Measurements from ENCODE around the gene XRCC4.

XRCC4 gene

DNA sequence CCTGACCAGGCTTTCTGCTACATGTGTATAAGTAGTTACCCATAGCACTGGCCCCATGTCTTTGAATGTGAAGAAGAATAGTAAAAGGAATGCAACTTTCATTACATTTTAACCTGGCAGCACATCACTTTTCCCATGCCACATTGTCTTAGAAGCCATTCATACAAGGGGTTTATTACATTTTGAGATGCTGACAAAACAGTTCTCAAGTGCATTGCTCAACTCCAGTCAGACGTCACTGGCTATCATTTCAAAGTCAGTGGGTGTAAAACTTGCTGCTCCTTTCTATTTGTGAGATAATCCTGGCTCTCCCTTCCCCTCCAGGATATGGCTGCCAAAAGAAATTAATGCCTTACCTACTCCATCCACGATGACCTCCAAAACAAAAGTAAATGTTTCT lies 297.2 kb downstream of the XRCC4 start:
- in situ Hi-C loops (cut with HindIII; ENCODE audit: low sequenced_read_pairs), result no loop called here

DNA sequence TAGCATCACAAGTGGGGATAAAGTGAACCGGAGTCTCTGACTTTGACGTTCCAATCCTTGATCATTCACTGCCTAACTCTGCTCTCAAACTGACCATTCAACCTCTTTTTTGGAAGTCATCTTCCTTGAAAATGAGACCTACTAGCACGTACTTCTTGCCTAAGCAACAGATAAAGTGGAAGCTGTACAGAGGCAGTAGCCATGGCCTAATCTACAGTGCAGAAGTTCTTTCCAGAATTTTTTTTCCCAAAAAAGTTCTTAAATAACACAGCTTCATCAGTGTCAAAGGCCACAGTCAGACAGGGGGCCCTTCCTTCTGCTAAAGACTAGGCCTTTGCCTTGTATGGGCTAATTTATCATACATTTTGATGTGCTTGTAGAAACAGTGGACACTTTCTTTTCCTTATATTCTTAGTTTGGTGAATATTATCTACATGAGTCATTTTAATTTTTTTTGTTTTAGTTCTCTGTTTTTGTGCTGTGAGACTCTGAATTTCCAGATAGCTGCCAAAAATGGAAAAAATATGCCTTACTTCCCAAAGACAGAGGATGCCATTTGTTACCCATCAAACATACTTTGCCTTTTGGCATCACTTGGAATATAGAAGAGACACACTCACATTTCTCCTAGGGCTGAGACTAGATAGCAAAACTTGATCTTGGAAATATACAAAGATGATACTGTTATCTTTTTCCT lies 297.9 kb downstream of the XRCC4 start:
- in situ Hi-C loops (cut with HindIII; ENCODE audit: low sequenced_read_pairs), result no loop called here

DNA sequence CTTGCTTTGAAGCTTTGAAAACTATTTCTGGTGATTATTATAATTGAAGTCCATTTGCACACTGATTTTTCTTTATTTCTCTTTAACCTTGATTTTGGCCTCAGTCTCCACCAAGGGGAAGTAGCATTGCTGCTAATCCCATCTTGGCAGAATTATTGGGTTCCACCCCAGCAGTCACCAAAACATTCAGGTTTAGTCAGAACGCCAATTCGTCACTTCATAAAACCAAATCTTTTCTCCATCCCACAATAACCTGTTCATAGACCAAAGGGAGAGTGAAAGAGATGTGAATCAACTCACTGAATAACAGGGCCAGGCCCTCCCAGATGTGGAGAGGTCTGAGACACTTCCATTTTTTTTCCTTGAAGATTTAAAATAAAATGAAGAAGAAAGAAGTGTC lies 299.1 kb downstream of the XRCC4 start:
- in situ Hi-C loops (cut with HindIII; ENCODE audit: low sequenced_read_pairs), result no loop called here

DNA sequence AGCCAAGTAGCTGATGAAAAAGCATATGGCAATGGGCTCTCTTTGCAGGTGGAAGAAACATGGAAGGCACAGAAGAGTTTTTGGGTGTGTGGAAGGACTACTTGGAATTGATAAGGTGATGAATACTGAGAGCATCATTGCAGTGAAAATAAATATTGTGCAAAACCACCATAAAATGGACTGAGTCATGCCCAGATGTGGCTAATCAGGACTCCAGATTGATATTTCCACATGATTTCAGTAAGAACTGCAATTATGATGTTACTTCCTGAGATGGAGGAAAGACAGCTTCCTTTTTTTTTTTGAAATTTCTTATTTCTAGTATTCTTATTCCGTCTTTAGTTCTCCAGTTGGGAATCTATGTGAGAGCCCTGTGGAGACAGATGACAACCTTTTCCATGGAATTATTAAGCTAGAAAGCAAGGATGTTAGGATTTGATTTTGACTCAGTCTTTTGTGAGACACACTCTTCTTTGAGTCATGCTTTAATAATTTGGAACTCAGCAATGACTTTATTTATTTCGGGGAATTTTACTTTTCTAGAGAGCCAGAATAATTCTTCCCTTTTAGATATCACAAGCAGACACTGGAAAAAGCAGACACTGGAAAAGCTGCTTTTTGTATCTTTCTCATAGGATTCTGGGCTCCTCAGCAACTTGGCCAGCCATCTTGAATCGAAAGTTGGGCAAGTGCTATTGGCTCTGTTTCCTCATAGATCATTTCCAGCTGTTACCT lies 300.0 kb downstream of the XRCC4 start:
- in situ Hi-C loops (cut with HindIII; ENCODE audit: low sequenced_read_pairs), result no loop called here

DNA sequence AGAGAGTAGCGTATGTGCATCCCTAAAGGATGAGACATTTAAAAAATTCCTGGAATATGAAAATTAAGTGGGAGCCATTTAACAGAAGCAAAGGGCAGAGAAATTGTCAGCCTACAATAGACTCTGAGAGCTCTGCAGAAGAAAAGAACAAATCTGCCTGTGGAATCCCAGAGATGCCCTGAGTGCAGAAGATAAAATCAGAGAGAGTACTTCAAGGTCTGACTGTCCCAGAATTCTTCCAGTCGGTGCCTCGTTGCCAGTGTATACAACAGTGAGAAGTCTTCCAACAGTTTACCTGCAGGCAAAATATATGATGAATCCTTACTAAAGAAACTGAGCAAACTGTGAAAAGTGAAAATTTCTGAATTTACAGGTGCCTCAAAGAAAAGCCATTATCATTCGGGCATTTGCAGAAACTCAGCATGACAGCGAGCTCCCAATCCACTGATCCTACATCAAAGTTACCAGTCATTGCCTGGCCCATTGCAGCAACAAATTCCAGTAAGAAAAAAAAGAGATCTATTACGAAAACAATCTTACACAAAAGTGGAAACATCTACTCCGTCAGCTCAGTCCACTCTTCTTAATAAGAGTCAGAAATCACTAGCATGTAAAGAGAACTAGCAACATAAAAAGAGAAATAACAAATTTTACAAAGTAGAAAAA lies 301.4 kb downstream of the XRCC4 start:
- in situ Hi-C loops (cut with HindIII; ENCODE audit: low sequenced_read_pairs), result no loop called here

DNA sequence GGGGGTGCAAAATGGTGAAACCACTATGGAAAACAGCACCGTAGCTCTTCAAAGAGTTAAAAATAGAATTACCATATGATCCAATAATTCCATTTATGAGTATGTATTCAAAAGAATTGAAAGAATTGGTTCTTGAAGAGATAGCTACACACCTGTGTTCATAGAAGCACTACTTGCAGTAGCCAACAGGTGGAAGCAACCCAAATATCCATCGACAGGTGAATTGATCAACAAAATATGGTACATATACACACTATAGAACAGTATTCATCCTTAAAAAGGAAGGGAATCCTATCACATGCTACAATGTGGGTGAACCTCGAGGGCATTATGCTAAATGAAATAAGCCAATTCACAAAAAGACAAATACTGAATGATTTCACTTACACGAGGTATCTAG lies 308.5 kb downstream of the XRCC4 start:
- in situ Hi-C loops (cut with HindIII; ENCODE audit: low sequenced_read_pairs), result no loop called here

DNA sequence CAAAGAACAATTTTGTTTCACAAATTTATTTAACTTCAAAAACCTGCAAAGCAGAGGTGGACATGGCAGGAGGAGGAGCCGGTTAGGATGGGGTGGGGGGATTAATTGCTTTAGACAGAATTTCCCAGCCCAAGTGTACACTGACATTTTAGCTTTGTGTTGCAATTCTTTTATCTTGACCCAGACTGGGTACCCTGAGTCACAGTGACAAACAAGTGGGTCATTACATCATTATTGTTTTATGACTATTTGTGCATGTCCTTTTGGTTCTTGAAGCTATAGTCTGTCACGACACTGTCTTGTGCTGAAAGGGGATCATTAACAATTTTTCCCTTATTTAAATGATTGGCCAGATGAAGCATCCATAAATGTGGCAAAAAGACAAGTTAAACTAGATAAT lies 309.7 kb downstream of the XRCC4 start:
- in situ Hi-C loops (cut with HindIII; ENCODE audit: low sequenced_read_pairs), result no loop called here

DNA sequence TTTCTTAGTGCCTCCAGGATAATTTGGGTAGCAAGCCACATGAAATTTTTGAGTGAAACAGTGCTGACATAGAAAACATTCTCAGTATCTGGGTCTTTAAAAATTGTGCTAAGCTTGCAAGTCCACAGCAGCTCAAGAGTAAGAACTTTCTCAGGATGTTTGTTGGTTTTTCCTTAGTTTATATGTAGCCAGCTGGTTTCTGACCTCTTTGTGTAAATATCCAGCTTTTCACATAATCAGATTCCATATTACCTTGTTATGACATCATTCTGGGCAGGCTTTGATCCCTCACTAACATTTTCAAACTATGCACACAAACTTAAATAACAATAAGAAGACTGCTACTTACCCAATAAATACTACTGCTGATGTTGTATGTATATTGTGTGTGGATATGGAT lies 311.3 kb downstream of the XRCC4 start:
- in situ Hi-C loops (cut with HindIII; ENCODE audit: low sequenced_read_pairs), result no loop called here

DNA sequence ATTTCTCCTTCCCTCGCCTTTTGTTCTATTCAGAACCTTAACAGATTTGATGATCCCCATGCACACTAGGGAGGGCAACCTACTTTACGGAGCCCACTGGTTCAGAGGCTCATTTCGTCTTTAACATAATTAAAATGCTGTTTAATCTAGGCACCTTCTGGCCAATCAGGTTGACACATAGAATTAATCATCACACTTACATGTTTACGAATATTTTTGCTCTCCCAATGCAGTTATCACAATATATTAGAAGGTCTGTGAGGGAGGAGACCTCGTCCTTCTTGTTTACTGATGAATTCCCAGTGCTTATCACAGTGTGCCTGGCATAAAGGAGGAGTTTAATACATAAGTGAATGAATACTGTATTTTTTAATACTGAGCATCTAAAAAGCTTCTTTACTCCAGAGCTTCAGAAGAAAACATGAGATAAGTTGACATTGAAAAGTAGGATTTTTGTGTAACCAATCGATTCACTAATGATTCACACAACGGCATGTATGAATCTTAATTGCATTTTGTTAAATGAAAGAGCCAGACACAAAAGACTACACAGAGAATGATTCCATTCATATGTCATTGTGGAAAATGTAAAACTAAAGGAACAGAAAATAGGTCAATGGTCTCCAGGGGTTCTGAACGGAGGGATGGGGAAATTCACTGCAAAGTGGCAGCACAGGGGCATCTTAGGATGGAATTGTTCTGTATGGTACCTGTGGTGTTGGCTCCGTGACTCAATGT lies 315.6 kb downstream of the XRCC4 start:
- in situ Hi-C loops (cut with HindIII; ENCODE audit: low sequenced_read_pairs), result no loop called here

DNA sequence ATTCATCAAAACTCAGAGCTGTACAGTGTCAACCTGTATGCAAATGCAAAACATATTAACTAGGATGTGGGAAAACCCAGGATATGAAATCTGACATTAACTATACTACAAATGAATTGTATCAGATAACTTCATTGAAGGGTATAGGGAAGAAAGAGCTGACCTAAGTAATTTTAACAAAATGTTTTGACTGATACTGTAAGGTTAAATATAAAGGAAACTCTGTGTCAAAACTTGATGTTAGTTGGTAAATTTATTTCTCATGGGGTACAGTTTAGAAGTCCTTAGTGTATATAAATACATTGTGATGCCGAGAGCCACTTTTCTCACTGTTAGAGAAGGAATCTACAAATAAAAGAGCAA lies 316.1 kb downstream of the XRCC4 start:
- in situ Hi-C loops (cut with HindIII; ENCODE audit: low sequenced_read_pairs), result no loop called here

DNA sequence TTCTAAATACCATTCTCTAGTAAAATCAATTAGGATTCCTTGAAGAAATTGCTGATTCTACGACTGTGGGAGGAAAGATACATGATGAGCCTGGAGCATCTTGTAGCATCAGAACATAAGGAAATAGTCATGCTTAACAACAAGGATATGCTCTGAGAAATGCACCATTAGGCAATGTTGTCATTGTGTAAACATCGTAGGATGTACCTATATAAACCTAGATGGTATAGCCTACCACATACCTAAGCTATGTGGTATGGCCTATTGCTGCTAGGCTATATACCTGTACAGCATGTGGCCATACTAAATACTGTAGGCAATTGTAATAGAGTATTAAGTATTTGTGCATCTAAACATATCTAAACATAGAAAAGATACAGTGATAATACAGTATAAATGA lies 316.8 kb downstream of the XRCC4 start:
- in situ Hi-C loops (cut with HindIII; ENCODE audit: low sequenced_read_pairs), result no loop called here

DNA sequence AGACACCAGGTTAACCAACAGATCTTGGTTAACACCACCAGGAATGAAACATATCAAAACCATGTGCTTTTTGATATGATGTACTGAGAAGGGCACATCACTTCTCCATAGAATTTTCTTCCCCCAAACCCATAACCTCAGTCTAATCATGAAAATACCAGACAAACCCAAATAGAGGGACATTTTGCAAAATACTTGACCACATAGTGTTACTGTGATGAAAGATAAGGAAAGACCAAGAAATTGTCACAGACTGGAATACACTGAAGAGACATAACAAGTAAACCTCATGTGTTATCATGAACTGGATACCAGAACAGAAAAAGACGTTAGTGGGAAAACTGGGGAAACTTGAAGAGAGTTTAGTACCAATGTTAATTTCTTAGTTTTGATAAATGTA lies 319.3 kb downstream of the XRCC4 start:
- in situ Hi-C loops (cut with HindIII; ENCODE audit: low sequenced_read_pairs), result no loop called here

DNA sequence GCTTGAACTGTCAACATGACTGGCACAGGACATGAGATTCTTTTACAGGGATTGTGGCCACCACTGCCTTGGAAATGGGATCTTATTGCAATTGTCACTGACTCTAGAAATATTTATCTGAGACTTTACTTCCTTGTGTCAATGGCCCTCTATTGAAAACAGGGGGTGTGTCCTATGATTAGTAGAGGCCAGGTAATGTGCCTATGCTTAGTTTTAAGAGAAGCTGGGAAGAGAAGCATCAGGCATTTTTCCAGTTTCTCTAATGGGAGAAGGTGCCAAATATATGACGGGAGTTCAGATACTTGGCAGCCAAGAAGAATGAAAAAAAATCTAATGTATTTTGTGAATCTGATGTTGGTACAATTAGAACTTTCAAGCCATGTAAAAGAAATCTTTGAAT lies 320.3 kb downstream of the XRCC4 start:
- in situ Hi-C loops (cut with HindIII; ENCODE audit: low sequenced_read_pairs), result no loop called here

DNA sequence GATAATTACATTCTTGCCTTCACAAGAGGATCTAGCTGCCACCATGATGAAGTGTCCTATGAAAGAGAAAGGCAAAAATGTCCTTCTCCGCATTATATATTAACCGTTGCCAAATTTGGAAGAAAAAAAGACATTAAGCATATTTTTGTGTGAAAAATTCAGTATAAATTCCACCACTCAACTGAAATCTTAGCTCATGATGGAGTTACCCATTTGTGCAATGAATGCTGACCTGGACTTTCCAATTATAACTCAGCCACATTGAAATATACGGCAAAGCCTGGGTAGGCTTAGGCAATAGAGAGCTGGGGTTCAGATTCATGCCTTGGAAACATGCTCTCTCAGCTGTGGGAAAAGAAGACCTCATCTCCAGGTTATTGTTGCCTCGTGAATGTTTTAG lies 322.9 kb downstream of the XRCC4 start:
- in situ Hi-C loops (cut with HindIII; ENCODE audit: low sequenced_read_pairs), result no loop called here

DNA sequence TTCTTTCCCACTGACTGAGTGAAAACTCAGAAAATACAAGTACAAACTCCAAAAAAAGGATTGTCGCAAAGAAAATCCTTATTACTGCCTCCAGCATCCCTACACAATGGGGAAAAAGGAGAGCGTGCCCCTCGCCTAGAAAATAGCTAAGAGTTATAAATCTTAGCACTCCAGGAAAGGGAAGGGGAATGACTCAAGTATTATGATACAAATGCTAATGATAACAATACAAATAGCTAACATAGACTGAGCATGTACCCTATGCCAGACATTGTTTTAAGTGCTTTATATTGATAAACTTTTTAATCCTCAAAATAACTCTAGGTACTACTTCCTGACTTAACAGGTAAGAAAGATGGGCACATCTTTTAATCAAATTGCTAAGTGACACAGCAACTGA lies 323.4 kb downstream of the XRCC4 start:
- in situ Hi-C loops (cut with HindIII; ENCODE audit: low sequenced_read_pairs), result no loop called here

DNA sequence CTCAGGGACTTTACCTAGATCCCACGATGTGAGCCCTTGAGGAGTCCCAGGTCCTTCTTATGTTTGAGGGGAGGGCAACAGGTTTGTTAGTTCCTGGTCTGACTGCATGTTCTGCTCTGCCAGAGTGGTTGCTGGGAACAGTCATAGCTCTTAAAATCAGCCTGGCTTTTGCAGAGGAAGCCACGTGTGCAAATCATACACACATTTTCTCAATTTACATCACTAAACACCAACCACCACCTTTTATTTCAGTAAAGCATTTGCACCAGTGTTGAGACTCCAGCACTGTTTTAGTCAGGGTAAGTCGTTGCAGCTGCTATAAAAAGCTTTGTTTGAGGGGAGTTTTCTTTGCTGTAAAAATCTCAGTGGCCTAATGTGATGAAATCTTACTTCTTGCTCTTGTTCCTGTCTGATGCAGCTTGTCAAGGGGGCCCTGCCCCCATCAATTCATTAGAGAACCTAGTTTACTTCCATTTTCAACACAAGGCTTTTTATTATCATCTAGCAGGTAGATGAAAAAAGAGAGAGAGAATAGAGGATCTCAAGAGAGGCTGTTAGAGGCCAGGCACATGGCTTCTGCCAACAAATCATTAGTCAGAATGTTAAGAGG lies 323.9 kb downstream of the XRCC4 start:
- in situ Hi-C loops (cut with HindIII; ENCODE audit: low sequenced_read_pairs), result no loop called here

DNA sequence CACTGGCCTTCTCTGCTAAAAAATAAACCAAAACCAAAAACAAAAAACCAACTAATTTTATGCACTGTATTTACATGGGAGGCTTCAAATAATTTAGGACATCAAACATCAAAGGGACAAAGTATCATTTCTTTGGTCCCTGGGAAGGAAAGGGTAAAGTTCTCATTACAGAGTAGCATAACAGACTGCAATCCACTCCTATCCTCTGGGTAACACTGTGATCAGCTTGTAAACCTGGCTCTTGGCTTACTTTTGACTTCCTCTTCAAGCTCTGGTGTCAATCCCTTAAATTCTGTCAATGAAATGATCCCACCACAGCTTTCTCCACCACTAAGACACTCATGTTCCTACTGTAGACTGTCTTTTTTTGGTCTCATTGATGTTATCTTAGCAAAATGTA lies 324.4 kb downstream of the XRCC4 start:
- in situ Hi-C loops (cut with HindIII; ENCODE audit: low sequenced_read_pairs), result no loop called here
